Activated CD4-positive, alpha-beta T cell treated with anti-CD3 and anti-CD28 coated beads, Interleukin-2, amount 50 U/mL, for 16 hours (primary cell): ENCODE results near the gene TBXAS1.
A peak's percentile ranks its signal among the peaks of the same experiment; 100 is the strongest.

Experiments used
- DNase-seq: peaks from one replicate; pipeline ENCODE4 v3.0.0-alpha.2; 2020

Gene TBXAS1

DNA sequence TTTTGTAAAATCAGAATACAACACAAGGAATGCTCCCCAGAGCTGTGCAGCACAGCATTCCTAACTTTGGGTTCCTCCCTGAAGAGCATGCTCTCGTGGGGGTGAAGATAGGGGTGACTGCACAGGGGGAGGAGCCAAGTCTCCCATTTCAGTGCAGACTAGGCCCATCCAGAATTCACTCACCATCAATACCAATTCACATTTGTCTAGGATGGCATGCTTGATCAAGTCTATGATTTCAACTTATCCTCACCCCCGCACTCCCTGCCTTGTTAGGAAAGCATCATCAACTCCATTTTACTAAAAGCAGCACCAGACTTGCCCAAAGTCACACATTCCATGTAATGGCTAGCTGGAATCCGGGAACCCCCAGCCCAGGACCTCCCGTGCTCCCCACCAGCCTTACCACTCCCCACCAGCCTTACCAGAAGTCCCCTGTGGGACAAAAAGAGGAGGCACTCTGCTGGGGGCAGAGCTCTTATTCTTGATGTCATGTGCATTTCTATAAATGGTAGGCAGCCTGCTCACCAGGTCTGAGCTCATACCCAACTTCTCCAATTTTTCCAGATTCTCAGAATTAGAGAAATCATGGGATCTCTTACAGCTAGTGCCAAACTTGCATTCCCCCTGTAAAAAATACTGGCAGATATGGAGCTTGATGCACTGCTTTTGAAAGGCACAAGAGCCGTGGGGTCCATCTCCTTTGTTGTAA is 227.5 kb downstream of the TBXAS1 start:
- no peak for DNase-seq

DNA sequence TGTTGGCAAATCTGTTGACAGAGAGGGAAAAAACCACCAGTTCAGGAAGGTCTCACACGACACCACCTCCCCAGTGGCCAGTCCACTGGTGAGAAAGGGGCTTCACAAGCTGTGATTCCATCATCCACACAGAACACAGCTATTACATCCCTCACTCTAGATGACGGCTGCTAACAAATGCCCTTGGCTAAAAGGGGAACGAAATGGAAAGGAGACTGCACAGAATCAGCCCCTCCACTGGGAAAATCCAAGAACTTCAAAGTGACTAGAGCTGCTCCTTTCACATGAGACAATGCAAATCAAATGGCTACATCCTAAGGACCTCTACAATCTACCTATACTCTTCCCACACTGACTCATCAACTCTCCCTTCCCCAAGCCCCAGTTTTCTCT is 228.1 kb downstream of the TBXAS1 start:
- DNase-seq: no peak

DNA sequence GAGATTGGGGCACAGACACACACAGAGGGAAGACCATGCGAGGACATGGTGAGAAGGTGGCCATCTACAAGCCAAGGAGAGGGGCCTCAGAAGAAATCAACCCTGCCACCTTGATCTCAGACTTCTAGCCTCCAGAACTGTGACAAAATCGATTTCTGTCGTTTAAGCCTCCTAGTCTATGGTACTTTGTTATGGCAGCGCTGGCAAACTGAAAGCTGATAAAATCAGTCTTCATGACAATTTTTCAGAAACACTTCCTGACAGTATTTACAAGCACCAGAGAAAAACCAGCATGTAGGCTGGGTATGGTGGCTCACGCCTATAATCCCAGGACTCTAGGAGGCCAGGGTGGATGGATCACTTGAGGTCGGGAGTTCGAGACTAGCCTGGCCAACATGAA is 229.5 kb downstream of the TBXAS1 start:
- DNase-seq: no peak

DNA sequence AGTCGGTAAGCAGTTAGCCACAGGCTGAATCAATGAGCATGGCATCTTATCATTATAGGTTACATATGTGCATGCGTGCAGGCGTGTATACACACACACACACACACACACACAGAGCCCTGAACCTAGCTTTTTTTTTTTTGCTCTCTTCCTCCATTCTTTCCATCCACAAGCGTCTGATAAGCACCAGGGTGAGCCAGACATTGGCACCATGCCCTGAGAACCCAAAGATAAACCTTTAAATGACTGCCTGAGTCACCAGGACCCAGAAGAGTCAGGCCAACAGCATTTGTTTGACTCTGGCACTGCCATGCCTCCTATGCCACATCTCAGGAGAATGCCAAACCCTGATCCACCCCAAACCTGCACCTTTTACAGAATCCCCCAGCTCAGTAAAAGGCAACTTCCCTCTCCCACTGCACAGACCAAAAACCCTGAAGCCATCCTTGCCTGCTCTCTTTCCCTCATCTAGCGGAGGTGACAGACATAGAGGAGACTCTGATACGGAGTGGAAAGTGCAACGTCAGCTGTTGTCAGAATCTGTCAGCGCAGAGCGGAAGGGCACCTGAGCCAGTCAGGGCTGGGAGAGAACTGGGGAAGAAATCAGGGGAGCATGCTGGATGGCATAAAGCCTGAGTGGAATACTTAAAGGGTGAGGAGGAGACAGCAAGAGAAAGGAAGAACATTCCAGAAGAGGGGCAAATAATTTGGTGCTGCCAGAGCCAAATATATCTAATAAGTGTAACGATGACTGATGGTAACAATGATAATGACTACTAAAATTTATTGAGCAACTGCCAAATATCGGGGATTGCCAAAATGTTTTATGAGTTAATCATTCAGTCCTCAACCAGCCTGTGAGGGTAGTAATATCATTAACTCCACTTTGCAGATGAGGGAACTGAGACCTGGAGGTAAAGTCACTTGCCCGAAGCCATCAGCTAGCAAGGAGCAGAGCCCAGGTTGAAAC is 230.5 kb downstream of the TBXAS1 start:
- DNase-seq: no peak

DNA sequence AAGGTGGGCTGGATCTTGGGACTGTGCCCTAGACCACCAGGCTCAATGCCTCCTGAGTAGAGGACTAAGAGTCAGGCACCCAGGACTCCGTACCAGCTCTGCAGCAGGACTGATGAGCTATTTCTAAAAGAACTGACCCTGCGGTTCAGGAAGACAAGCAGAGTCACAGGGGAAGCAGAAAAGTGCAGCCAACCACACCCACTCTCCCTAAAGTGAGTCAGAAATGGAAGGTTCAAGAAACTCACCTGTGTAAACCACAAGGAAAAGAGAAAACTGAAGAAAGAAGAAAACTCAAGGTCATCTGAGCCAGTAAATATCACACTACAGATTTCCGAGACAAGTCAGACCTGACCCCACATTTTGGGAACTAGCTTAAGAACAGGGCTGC is 231.2 kb downstream of the TBXAS1 start:
- DNase-seq: peak; percentile 36

DNA sequence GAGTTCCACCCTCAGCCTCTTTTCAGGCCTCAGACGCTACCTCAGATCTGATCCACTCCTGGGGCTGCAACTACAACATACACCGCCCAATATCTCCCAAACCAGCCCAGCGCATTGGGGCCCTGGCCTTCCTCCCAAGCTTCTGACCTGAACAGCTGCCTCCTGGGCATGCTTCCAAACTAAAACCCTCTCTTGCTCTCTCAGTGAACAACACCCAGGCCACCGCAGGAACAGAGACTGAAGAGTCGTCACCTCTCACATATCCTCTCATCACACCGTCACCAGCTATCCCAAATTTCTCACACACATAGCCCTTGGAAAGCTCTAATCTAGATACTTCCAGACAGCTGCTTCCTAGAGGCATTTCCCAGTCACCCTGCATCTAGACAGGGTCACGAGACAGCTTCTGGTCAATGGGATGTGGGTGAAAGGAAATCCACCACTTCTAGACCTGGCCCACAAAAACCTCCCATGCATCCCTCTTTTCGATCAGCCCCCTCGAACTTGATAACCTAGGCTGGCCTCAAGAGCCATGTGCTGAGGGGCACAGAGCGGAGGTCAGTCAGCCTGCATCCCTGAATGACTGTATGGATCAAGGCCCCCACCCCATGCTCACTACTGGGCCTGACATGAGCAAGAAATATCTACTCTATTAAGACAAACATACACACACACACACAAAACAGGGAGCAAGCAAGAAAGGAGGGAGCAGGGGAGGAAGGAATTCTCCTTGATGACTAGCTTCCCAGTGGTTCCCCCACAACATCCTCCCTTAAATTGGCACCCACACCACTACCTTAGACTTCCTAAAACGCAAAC is 231.9 kb downstream of the TBXAS1 start:
- DNase-seq: no peak

DNA sequence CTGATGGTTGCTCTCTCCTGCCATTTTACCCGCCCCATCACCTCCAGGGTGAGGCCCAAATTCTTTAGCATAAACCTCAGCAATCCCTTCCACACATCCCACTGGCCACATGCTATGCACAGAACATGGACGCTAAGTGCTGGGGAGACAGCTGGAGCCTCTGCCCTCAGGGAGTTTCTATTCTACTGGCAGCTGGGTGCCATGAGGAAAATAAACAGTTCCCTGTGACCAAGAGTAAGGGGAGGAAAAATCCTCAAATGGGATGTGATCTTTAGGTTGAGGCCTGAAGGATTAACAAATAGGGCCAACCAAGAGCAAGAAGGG is 232.5 kb downstream of the TBXAS1 start:
- DNase-seq: no peak

DNA sequence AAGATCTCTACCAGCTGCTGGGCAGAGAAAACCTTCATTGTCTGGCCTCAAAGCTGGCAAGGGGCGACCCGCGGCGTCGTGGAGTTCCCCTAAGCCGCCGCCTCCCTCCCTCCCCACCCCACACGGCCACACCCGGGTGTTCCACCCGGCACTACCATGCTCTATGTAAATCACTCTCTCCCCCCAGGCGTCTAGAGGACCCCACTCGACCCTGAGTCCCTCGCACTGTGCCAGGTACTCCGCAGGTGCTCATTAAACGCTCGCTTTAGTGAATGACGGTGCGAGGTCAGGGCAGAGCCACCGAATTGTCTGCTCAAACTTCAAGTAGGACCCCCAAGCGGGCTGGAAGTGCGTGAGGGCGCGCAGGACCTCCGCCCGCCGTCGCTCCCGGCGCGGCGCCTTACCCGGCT is 233.1 kb downstream of the TBXAS1 start:
- no peak for DNase-seq

DNA sequence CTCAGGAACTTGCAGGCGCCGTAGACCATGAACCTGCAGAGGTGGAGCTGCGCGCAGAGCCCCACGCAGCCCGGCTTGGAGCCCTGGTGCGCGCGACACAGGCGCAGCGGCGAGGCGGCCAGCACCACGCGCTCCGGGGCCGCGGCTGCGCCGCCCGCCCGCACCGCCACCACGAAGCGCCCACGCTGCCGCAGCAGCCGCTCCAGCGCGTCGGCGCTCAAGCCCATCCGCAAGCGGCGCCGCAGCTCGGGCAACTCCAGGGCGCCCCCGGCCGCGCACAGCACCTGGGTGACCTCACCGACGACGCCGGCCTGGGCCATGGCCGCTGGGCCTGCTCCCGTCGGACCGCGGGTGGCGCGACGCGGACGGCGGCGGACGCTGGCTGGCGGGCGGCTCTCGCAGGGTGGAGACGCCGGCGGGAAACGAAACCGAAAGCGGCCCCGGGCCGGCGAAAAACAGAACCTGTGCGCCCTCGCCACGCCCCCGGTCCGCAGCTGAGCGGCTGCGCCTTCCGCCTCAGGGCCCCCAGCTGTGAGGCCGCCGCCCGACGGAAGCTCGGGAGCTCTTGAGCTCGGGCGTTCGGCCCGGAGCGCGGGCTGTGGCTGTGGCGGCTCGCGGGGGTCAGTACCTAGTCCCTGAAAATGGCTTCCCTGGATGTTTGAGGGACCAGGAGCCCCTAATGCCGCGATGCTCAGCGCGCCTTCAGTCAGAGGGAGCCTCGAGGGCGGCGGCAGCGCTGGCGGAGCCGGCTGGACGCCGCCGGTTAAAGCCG is 233.7 kb downstream of the TBXAS1 start, which contains the start of gene PARP12:
PARP12 (minus strand) TSS at position 424 of the 772 bp plus-strand sequence; CDS start at position 320, 104 bp downstream.
- peak; percentile 92 for DNase-seq

DNA sequence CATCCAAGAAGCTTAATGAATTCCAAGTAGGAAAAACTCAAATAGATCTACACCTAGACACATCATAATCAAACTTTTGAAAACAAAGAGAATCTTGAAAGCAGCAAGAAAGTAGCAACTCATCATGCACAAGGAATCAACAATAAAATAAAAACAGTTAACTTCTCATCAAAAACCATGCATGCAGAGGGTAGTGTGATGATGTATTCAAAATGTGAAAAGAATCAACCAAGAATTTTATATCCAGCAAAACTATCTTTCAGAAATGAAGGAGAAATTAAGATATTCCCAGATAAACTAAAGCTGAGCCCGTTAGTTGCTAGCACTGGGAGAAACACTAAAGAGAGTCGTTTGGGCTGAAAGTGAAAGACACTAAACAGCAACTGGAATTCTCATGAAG is 238.0 kb downstream of the TBXAS1 start:
- DNase-seq: no peak

DNA sequence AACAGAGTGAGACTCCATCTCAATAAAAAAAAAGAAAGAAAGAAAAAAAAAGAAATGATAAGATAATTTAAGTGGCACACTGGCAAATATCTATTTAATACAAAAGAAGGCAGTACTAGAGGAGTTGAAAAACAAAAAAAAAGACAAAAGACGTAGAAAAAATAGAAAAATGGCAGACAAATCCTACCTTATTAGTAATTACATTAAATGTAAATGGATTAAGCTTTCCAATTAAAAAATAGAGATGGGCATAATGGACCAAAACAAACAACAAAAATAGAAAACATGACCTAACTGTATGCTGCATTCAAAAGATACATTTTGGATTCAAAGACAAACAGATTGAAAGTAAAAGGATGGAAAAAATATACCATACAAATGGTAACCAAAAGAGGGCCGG is 239.0 kb downstream of the TBXAS1 start:
- no peak for DNase-seq

DNA sequence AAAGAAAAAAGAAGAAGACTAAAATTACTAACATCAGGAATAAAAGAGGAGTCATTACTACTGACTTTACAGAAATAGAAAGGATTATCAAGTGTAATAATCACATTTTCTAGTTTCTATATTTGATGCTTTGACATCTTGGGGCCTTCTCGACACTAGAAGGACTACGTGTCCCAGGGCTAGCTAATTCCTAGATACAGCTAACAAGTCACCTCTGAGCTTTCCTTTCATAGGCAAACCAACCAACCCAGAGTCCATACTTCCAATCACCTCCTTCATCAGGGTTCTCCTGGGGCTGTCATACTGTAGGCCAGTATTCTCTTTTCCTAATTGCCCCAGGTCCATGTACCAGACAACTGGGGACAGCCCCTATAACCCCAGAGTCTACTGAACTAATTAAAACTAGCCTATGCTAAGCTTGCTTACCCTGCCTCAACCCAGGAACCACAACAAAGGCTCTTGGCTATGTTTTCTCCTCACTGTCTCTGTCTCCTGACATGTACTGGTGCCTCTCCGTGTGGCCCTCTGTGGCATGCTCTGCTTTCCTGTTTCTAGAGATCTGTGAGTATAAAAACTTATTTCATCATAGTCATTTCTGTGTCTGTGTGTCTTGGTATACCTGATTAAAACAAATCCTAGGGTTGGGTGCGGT is 240.4 kb downstream of the TBXAS1 start:
- no peak for DNase-seq
